PC-9 (cell line): ENCODE data around the gene FADS3.

Experiments
- CTCF ChIP-seq: fragments of 200-600 bp; sonication (generic); conservative IDR thresholded peaks from 2 replicates; pipeline ENCODE4 v1.6.1; 2017; ENCODE audit warnings: mixed run types, antibody characterized with exemption, mild to moderate bottlenecking, moderate library complexity
- EZH2 ChIP-seq: fragments of 200-600 bp; sonication (generic); IDR thresholded peaks from 2 replicates; pipeline ENCODE4 v1.8.0; 2017; ENCODE audit warnings: antibody characterized with exemption, low read depth

- TF ChIP-seq CTCF = no peak
- TF ChIP-seq EZH2 = no peak
Observed at GRCh38 chr11:61907282-61907681, 15.9 kb upstream of the FADS3 start.
